Measurements from ENCODE around the gene DOCK4.

DNA sequence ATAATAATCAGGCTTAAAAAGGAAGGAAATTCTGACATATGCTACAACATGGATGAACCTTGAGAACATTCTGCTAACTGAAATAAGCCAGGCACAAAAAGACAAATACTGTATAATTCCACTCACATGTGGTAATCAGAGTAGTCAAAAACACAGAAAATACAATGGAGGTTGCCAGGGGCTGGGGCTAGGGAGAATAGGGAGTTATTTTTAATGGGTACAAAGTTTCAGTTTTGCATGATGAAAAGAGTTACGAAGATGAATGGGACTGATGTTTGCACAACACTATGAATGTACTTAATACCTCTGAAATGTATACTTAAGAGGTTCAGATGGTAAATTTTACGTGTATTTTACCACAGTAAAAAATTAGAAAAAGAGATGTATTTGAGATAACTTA is 145.6 kb downstream of the DOCK4 start:
- TF ChIP-seq, protein P1, sequence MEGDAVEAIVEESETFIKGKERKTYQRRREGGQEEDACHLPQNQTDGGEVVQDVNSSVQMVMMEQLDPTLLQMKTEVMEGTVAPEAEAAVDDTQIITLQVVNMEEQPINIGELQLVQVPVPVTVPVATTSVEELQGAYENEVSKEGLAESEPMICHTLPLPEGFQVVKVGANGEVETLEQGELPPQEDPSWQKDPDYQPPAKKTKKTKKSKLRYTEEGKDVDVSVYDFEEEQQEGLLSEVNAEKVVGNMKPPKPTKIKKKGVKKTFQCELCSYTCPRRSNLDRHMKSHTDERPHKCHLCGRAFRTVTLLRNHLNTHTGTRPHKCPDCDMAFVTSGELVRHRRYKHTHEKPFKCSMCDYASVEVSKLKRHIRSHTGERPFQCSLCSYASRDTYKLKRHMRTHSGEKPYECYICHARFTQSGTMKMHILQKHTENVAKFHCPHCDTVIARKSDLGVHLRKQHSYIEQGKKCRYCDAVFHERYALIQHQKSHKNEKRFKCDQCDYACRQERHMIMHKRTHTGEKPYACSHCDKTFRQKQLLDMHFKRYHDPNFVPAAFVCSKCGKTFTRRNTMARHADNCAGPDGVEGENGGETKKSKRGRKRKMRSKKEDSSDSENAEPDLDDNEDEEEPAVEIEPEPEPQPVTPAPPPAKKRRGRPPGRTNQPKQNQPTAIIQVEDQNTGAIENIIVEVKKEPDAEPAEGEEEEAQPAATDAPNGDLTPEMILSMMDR (IDR thresholded peaks at IDR 0.05) = no peak
- no peak for TF ChIP-seq POLR2A (IDR thresholded peaks at IDR 0.05)
